WTC11 (cell line): ENCODE results near the gene DISC1. TPM values are rescaled to one million over a fixed set of nuclear protein-coding genes. Genes with fewer than 3 reads are reported as not detected.
"Not testable (repeated sequence)": the region's sequence is repeated elsewhere in the genome, so short reads cannot be mapped to it uniquely, and the experiment has no call there.

Experiments
- ATAC-seq: fragments of 200-7000 bp; cut with Tn5 transposase; 2 replicates; pipeline ENCODE4 v1.10.0; 2021; ENCODE audit warnings: mild to moderate bottlenecking, moderate library complexity
- CTCF ChIA-PET: fragments of 300-600 bp; sonication (Branson Sonifier 250); formaldehyde crosslinking; loops from one replicate; lab custom pipeline; 2021; ENCODE audit warnings: antibody characterized with exemption; lab: Charles Lee
- POLR2A ChIA-PET: fragments of 350-600 bp; sonication (Branson Sonifier 250); formaldehyde crosslinking; loops from one replicate; lab custom pipeline; 2021; ENCODE audit warnings: antibody characterized with exemption; lab: Charles Lee
- DNase-seq: peaks from one replicate; pipeline ENCODE4 v3.0.0; 2021; ENCODE audit warnings: low spot score
- H3K27ac Mint-ChIP-seq: 2 replicates; pipeline ENCODE4 v1.8.0; 2021; ENCODE audit warnings: mixed read lengths
- H3K27me3 Mint-ChIP-seq: 2 replicates; pipeline ENCODE4 v1.8.0; 2021; ENCODE audit warnings: low read depth, mild to moderate bottlenecking, moderate library complexity, mixed read lengths
- H3K36me3 Mint-ChIP-seq: 2 replicates; pipeline ENCODE4 v1.8.0; 2021; ENCODE audit warnings: mixed read lengths
- H3K4me1 Mint-ChIP-seq: 2 replicates; pipeline ENCODE4 v1.8.0; 2022; ENCODE audit warnings: mixed read lengths
- H3K4me3 Mint-ChIP-seq: 2 replicates; pipeline ENCODE4 v1.8.0; 2021; ENCODE audit warnings: mild to moderate bottlenecking, moderate library complexity, mixed read lengths
- H3K9me3 Mint-ChIP-seq: 2 replicates; pipeline ENCODE4 v1.8.0; 2021; ENCODE audit warnings: mixed read lengths
- AFF4 ChIP-seq: sonication (generic); formaldehyde crosslinking; IDR thresholded peaks from 2 replicates; pipeline ENCODE4 v1.8.1; 2023; ENCODE audit warnings: mild to moderate bottlenecking, missing genetic modification reagents, borderline replicate concordance
- ARID4B ChIP-seq: sonication (generic); formaldehyde crosslinking; IDR thresholded peaks from 2 replicates; pipeline ENCODE4 v1.8.0; 2023; ENCODE audit warnings: missing genetic modification reagents, mild to moderate bottlenecking, borderline replicate concordance
- ATF6 ChIP-seq: sonication (generic); formaldehyde crosslinking; IDR thresholded peaks from 2 replicates; pipeline ENCODE4 v1.8.1; 2023; ENCODE audit warnings: mild to moderate bottlenecking, missing genetic modification reagents
- CDX4 ChIP-seq: fragments of 250-450 bp; sonication (Bioruptor Pico); IDR thresholded peaks from 2 replicates; pipeline ENCODE4 v1.9.0; 2021; ENCODE audit warnings: moderate library complexity, mild to moderate bottlenecking, inconsistent platforms, borderline replicate concordance
- CREM ChIP-seq: sonication (generic); formaldehyde crosslinking; IDR thresholded peaks from 2 replicates; pipeline ENCODE4 v1.8.1; 2022; ENCODE audit warnings: mild to moderate bottlenecking, missing genetic modification reagents, moderate library complexity
- CTCF ChIP-seq: fragments of 200-600 bp; IDR thresholded peaks from 2 replicates; pipeline ENCODE4 v1.8.0; 2022; ENCODE audit warnings: antibody characterized with exemption
- ESRRA ChIP-seq: sonication (generic); formaldehyde crosslinking; IDR thresholded peaks from 2 replicates; pipeline ENCODE4 v1.8.1; 2022; ENCODE audit warnings: mild to moderate bottlenecking, missing genetic modification reagents, borderline replicate concordance
- NFATC4 ChIP-seq: fragments of 250-450 bp; sonication (Bioruptor Pico); IDR thresholded peaks from 2 replicates; pipeline ENCODE4 v1.9.0; 2021; ENCODE audit warnings: mild to moderate bottlenecking
- RORB ChIP-seq: fragments of 250-450 bp; sonication (Bioruptor Pico); IDR thresholded peaks from 2 replicates; pipeline ENCODE4 v1.9.0; 2021; ENCODE audit warnings: mild to moderate bottlenecking
- SMAD3 ChIP-seq: sonication (generic); formaldehyde crosslinking; IDR thresholded peaks from 2 replicates; pipeline ENCODE4 v1.8.0; 2022; ENCODE audit warnings: missing genetic modification reagents, mild to moderate bottlenecking, borderline replicate concordance
- SOX15 ChIP-seq: fragments of 250-450 bp; sonication (Bioruptor Pico); IDR thresholded peaks from 2 replicates; pipeline ENCODE4 v1.9.0; 2021; ENCODE audit warnings: mild to moderate bottlenecking
- TP53 ChIP-seq: sonication (generic); formaldehyde crosslinking; IDR thresholded peaks from 2 replicates; pipeline ENCODE4 v1.8.1; 2023; ENCODE audit warnings: mild to moderate bottlenecking, missing genetic modification reagents
- USF1 ChIP-seq: sonication (generic); formaldehyde crosslinking; IDR thresholded peaks from 2 replicates; pipeline ENCODE4 v1.8.0; 2022; ENCODE audit warnings: mild to moderate bottlenecking, missing genetic modification reagents
- ZBTB43 ChIP-seq: sonication (generic); formaldehyde crosslinking; IDR thresholded peaks from 2 replicates; pipeline ENCODE4 v1.8.1; 2023; ENCODE audit warnings: mild to moderate bottlenecking, missing genetic modification reagents
- ZNF232 ChIP-seq: sonication (generic); formaldehyde crosslinking; IDR thresholded peaks from 2 replicates; pipeline ENCODE4 v1.8.0; 2022; ENCODE audit warnings: mild to moderate bottlenecking, missing genetic modification reagents
- ZNF416 ChIP-seq: fragments of 250-450 bp; sonication (Bioruptor Pico); IDR thresholded peaks from 2 replicates; pipeline ENCODE4 v1.9.0; 2021; ENCODE audit warnings: mild to moderate bottlenecking, inconsistent platforms
- total RNA-seq: library from RNA; stranded (reverse); gene quantifications from 3 replicates; pipeline ENCODE4 v1.2.3, GENCODE V29; 2021

Gene DISC1
- total RNA-seq, 1 experiment from 2014 or later = 5.5 TPM

GRCh38 chr1:231781892-231782291 lies 155.3 kb downstream of the DISC1 start:
- no peak overlapping the region for H3K4me3 Mint-ChIP-seq
- TF ChIP-seq NFATC4 = no peak
- no peak for TF ChIP-seq SOX15 (CRISPR knock-in tag)
- no peak for TF ChIP-seq ZBTB43 (CRISPR knock-in tag)
- TF ChIP-seq ZNF416 = no peak
- TF ChIP-seq RORB (CRISPR knock-in tag) = no peak
- TF ChIP-seq AFF4 (CRISPR knock-in tag) = no peak
- no peak for TF ChIP-seq SMAD3
- TF ChIP-seq ZNF232 = no peak
- no peak for TF ChIP-seq CTCF
- no peak for TF ChIP-seq ARID4B (CRISPR knock-in tag)
- H3K36me3 Mint-ChIP-seq = no peaks in the 10 kb centered on the region
- DNase-seq (no peak), ATAC-seq (no peak; the same call in 1 of the 2 replicates)
- ChIA-PET CTCF (interaction anchor here (1.3 to 1.7 kb wide), 3 partner anchors 9 to 25 kb away, joined by 4 to 15 read pairs (median 7); no protein-coding TSS in a partner anchor), POLR2A (no interaction called here)
- peaks cover 8% of the 10 kb centered on the region for H3K4me1 Mint-ChIP-seq
- no peaks in the 10 kb centered on the region for H3K9me3 Mint-ChIP-seq
- no peaks in the 10 kb centered on the region for H3K27me3 Mint-ChIP-seq
- H3K27ac Mint-ChIP-seq = no peak overlapping the region

- CTCF ChIA-PET = interaction anchor here (1.4 kb wide), 1 partner anchor 28 kb away, joined by 9 read pairs; no protein-coding TSS in a partner anchor
- ATAC-seq = not testable (repeated sequence)
Observed at GRCh38 chr1:231785073-231785472, 158.5 kb downstream of the DISC1 start.

GRCh38 chr1:231786126-231786525 lies 159.5 kb downstream of the DISC1 start:
- no peaks in the 10 kb centered on the region; the same call in 1 of the 2 replicates for H3K27me3 Mint-ChIP-seq
- H3K27ac Mint-ChIP-seq = no peak overlapping the region
- H3K4me1 Mint-ChIP-seq = peaks cover 8% of the 10 kb centered on the region
- ATAC-seq (no peak), DNase-seq (no peak)
- H3K36me3 Mint-ChIP-seq = no peaks in the 10 kb centered on the region
- no peak overlapping the region for H3K4me3 Mint-ChIP-seq
- ChIA-PET CTCF (no interaction called here), POLR2A (no interaction called here)
- no peaks in the 10 kb centered on the region for H3K9me3 Mint-ChIP-seq
- TF ChIP-seq TP53 (CRISPR knock-in tag) (no peak), ZNF416 (no peak), ZNF232 (no peak), CREM (CRISPR knock-in tag) (no peak), USF1 (CRISPR knock-in tag) (no peak), ESRRA (CRISPR knock-in tag) (no peak), CDX4 (no peak), NFATC4 (no peak), ATF6 (no peak)

More at GRCh38 chr1:231785073-231785472, 158.5 kb downstream of the DISC1 start:
- H3K9me3 Mint-ChIP-seq, H3K27me3 Mint-ChIP-seq, H3K36me3 Mint-ChIP-seq, DNase-seq, H3K4me1 Mint-ChIP-seq, H3K4me3 Mint-ChIP-seq, H3K27ac Mint-ChIP-seq, POLR2A ChIA-PET: not testable (repeated sequence)
